PFSK-1 (cell line): ENCODE measurements around the gene KIF26B.

Experiments
- POLR2AphosphoS5 ChIP-seq: IDR thresholded peaks from 2 replicates; pipeline ENCODE4 v1.6.1; 2012; ENCODE audit warnings: low read depth, mild to moderate bottlenecking, control low read depth, low read length, moderate library complexity
- SIN3A ChIP-seq: IDR thresholded peaks from 2 replicates; pipeline ENCODE4 v1.6.1; 2012; ENCODE audit warnings: mild to moderate bottlenecking, low read length, moderate library complexity, borderline replicate concordance; ENCODE audit not compliant: insufficient read depth
- TF ChIP-seq, protein P1 (sequence below), 2 experiments: IDR thresholded peaks; 2 replicates each; pipeline versions ENCODE4 v1.6.1 to v1.8.0; 2011 to 2012; ENCODE audit warnings: low read depth in 2 of 2, low read length in 2 of 2, control low read depth in 1 of 2, inconsistent platforms in 1 of 2, mild to moderate bottlenecking in 1 of 2, moderate library complexity in 1 of 2; ENCODE audit not compliant: insufficient read depth in 1 of 2

- TF ChIP-seq, protein P1, sequence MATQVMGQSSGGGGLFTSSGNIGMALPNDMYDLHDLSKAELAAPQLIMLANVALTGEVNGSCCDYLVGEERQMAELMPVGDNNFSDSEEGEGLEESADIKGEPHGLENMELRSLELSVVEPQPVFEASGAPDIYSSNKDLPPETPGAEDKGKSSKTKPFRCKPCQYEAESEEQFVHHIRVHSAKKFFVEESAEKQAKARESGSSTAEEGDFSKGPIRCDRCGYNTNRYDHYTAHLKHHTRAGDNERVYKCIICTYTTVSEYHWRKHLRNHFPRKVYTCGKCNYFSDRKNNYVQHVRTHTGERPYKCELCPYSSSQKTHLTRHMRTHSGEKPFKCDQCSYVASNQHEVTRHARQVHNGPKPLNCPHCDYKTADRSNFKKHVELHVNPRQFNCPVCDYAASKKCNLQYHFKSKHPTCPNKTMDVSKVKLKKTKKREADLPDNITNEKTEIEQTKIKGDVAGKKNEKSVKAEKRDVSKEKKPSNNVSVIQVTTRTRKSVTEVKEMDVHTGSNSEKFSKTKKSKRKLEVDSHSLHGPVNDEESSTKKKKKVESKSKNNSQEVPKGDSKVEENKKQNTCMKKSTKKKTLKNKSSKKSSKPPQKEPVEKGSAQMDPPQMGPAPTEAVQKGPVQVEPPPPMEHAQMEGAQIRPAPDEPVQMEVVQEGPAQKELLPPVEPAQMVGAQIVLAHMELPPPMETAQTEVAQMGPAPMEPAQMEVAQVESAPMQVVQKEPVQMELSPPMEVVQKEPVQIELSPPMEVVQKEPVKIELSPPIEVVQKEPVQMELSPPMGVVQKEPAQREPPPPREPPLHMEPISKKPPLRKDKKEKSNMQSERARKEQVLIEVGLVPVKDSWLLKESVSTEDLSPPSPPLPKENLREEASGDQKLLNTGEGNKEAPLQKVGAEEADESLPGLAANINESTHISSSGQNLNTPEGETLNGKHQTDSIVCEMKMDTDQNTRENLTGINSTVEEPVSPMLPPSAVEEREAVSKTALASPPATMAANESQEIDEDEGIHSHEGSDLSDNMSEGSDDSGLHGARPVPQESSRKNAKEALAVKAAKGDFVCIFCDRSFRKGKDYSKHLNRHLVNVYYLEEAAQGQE (IDR thresholded peaks at IDR 0.05; ENCODE audit: insufficient read depth in 1 of 2, low read depth in 2 of 2, low read length in 2 of 2), result no peak
- TF ChIP-seq POLR2AphosphoS5, result no peak
- no peak for TF ChIP-seq SIN3A
Measured at GRCh38 chr1:245169376-245169775, 14.6 kb downstream of the KIF26B start.
